ENCODE data around the gene PIBF1.

Gene PIBF1

GRCh38 chr13:73062468-73062867 is 280.5 kb downstream of the PIBF1 start:
- H3K9me3 ChIP-seq (ENCODE audit: control insufficient read depth, low read length) = no peaks in the 10 kb centered on the region
- no peak overlapping the region for H2AFZ ChIP-seq
- H3K36me3 ChIP-seq (ENCODE audit: control insufficient read depth, insufficient read depth, low read length) = no peaks in the 10 kb centered on the region
- H3K4me3 ChIP-seq (ENCODE audit: low read depth, low read length) = no peak overlapping the region
- no peak overlapping the region for H3K9ac ChIP-seq
- no peaks in the 10 kb centered on the region for H3K27me3 ChIP-seq (ENCODE audit: control insufficient read depth, insufficient read depth, low read length)
- H3K27ac ChIP-seq = no peak overlapping the region
- H3K4me2 ChIP-seq (ENCODE audit: low read length) = no peak overlapping the region
- H3K4me1 ChIP-seq = no peaks in the 10 kb centered on the region
- no peak for TF ChIP-seq CTCF (IDR thresholded peaks at IDR 0.05)
- no peaks in the 10 kb centered on the region for H3K79me2 ChIP-seq

- H3K79me2 ChIP-seq = no peaks in the 10 kb centered on the region
- H2AFZ ChIP-seq = no peak overlapping the region
- no peaks in the 10 kb centered on the region for H3K4me1 ChIP-seq
- no peak overlapping the region for H3K4me2 ChIP-seq (ENCODE audit: low read length)
- H3K9ac ChIP-seq = no peak overlapping the region
- H3K4me3 ChIP-seq (ENCODE audit: low read depth, low read length) = no peak overlapping the region
- H3K27ac ChIP-seq = no peak overlapping the region
- no peaks in the 10 kb centered on the region for H3K36me3 ChIP-seq (ENCODE audit: control insufficient read depth, insufficient read depth, low read length)
- H3K27me3 ChIP-seq (ENCODE audit: control insufficient read depth, insufficient read depth, low read length) = no peaks in the 10 kb centered on the region
- H3K9me3 ChIP-seq (ENCODE audit: control insufficient read depth, low read length) = no peaks in the 10 kb centered on the region
- TF ChIP-seq CTCF (IDR thresholded peaks at IDR 0.05) = no peak
These were observed 281.2 kb downstream of the PIBF1 start for GRCh38 chr13:73063166-73063565.

- Histone ChIP-seq H3K9me3 (ENCODE audit: control insufficient read depth, low read length) (no peaks in the 10 kb centered on the region), H3K27ac (no peak overlapping the region), H3K4me1 (no peaks in the 10 kb centered on the region), H3K4me2 (ENCODE audit: low read length) (no peak overlapping the region), H3K79me2 (no peaks in the 10 kb centered on the region), H3K9ac (no peak overlapping the region), H3K36me3 (ENCODE audit: control insufficient read depth, insufficient read depth, low read length) (no peaks in the 10 kb centered on the region), H3K27me3 (ENCODE audit: control insufficient read depth, insufficient read depth, low read length) (no peaks in the 10 kb centered on the region), H2AFZ (no peak overlapping the region), H3K4me3 (ENCODE audit: low read depth, low read length) (no peak overlapping the region)
- TF ChIP-seq CTCF (IDR thresholded peaks at IDR 0.05) = no peak
These were observed 283.1 kb downstream of the PIBF1 start for GRCh38 chr13:73065036-73065435.

GRCh38 chr13:73065665-73066340 is 283.9 kb downstream of the PIBF1 start:
- H2AFZ ChIP-seq = no peak overlapping the region
- H3K4me3 ChIP-seq (ENCODE audit: low read depth, low read length) = no peak overlapping the region
- H3K4me2 ChIP-seq (ENCODE audit: low read length) = no peak overlapping the region
- no peaks in the 10 kb centered on the region for H3K4me1 ChIP-seq
- TF ChIP-seq CTCF (IDR thresholded peaks at IDR 0.05) = no peak
- H3K27ac ChIP-seq = no peak overlapping the region
- no peaks in the 10 kb centered on the region for H3K27me3 ChIP-seq (ENCODE audit: control insufficient read depth, insufficient read depth, low read length)
- H3K79me2 ChIP-seq = no peaks in the 10 kb centered on the region
- H3K9me3 ChIP-seq (ENCODE audit: control insufficient read depth, low read length) = no peaks in the 10 kb centered on the region
- H3K36me3 ChIP-seq (ENCODE audit: control insufficient read depth, insufficient read depth, low read length) = no peaks in the 10 kb centered on the region
- no peak overlapping the region for H3K9ac ChIP-seq

Measured in parathyroid adenoma (tissue), 2 donors.